Non-pigmented ciliary epithelial cell (primary cell): ENCODE measurements around the gene FMO3.

ENCODE experiments used
- DNase-seq: peaks from one replicate; pipeline ENCODE4 v3.0.0-alpha.2; 2010; ENCODE audit warnings: low read depth

FMO3 gene

GRCh38 chr1:171116676-171117075, 26.0 kb downstream of the FMO3 start:
- DNase-seq: no peak

- no peak for DNase-seq
Observed at GRCh38 chr1:171117085-171117484, 26.4 kb downstream of the FMO3 start.

- no peak for DNase-seq
Observed at GRCh38 chr1:171119648-171120047, 28.9 kb downstream of the FMO3 start.

- DNase-seq: no peak
Observed at GRCh38 chr1:171122299-171122698, 31.6 kb downstream of the FMO3 start.

GRCh38 chr1:171122893-171123292, 32.2 kb downstream of the FMO3 start:
- no peak for DNase-seq

- no peak for DNase-seq
Observed at GRCh38 chr1:171126504-171126903, 35.8 kb downstream of the FMO3 start.

GRCh38 chr1:171127099-171127498, 36.4 kb downstream of the FMO3 start:
- DNase-seq: no peak

- peak; percentile 70 for DNase-seq
Observed at GRCh38 chr1:171127501-171127900, 36.8 kb downstream of the FMO3 start.

GRCh38 chr1:171128463-171128862, 37.8 kb downstream of the FMO3 start:
- no peak for DNase-seq

- DNase-seq: no peak
Observed at GRCh38 chr1:171134204-171134923, 43.7 kb downstream of the FMO3 start.

- DNase-seq: no peak
Observed at GRCh38 chr1:171137580-171137979, 46.9 kb downstream of the FMO3 start.

GRCh38 chr1:171138980-171139379, 48.3 kb downstream of the FMO3 start:
- no peak for DNase-seq

GRCh38 chr1:171139890-171140289, 49.2 kb downstream of the FMO3 start:
- no peak for DNase-seq

GRCh38 chr1:171140401-171140800, 49.7 kb downstream of the FMO3 start:
- DNase-seq: no peak

GRCh38 chr1:171140956-171141687, 50.4 kb downstream of the FMO3 start:
- DNase-seq: no peak

GRCh38 chr1:171141688-171142415, 51.1 kb downstream of the FMO3 start:
- DNase-seq: peak; percentile 82

GRCh38 chr1:171142416-171143385, 52.0 kb downstream of the FMO3 start:
- DNase-seq: no peak

- DNase-seq: no peak
Observed at GRCh38 chr1:171150156-171150555, 59.5 kb downstream of the FMO3 start.

GRCh38 chr1:171152549-171152948, 61.8 kb downstream of the FMO3 start:
- DNase-seq: no peak

GRCh38 chr1:171155484-171155883, 64.8 kb downstream of the FMO3 start:
- DNase-seq: no peak

- DNase-seq: no peak
Observed at GRCh38 chr1:171158096-171158495, 67.4 kb downstream of the FMO3 start.

GRCh38 chr1:171158551-171158950, 67.8 kb downstream of the FMO3 start:
- DNase-seq: no peak
